Right ventricle myocardium superior (tissue), 1 donor: ENCODE results near the gene RBM44. TPM values are rescaled to one million over a fixed set of nuclear protein-coding genes. Genes with fewer than 3 reads are reported as not detected.
"Not testable (repeated sequence)": the region's sequence is repeated elsewhere in the genome, so short reads cannot be mapped to it uniquely, and the experiment has no call there.

ENCODE experiments used
- ATAC-seq: fragments of 200-7000 bp; cut with Tn5 transposase; one replicate; pipeline ENCODE4 v1.9.1; 2020; ENCODE audit warnings: mild to moderate bottlenecking; ENCODE audit not compliant: poor library complexity
- DNase-seq: peaks from one replicate; pipeline ENCODE4 v3.0.0-alpha.2; 2020
- intact Hi-C: fragments of 100-400 bp; cut with DNase I; formaldehyde crosslinking; loops from one replicate; pipeline ENCODE4 v1.11.2; 2022
- total RNA-seq: library from RNA; stranded (reverse); fragmentation: NEBNext Ultra II Directional; extraction: Animal tissue kit (Norgen Biotek cat#: 25700); gene quantifications from one replicate; pipeline ENCODE4 v1.2.1, GENCODE V29; 2021
- donor health status: DM: no; HTN: yes; CAD: no; lungs with severe emphysema.

RBM44 gene
- total RNA-seq, 1 donor from 2014 or later = 0.38 TPM

DNA sequence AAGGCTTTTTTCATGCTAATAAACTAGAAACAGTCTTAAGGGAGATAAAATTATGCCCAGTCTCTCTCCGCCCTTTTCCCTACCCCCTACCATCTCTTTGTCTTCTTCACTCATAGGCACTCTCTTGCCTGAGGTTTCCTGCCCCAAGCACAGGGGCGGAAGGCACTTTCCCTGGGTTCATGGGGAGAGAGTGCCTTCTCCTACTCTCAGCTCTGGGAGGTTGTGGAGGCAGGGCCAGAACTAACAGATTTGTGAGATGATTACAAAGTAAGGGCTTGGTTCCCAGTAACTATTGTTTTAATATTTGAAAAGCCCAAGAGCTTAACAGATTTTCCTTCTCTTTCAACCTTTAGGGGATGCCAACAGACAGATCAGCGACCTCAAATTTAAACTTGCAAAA is 26.1 kb upstream of the RBM44 start:
- ATAC-seq (no peak), DNase-seq (no peak)
- intact Hi-C loops = no loop called here

DNA sequence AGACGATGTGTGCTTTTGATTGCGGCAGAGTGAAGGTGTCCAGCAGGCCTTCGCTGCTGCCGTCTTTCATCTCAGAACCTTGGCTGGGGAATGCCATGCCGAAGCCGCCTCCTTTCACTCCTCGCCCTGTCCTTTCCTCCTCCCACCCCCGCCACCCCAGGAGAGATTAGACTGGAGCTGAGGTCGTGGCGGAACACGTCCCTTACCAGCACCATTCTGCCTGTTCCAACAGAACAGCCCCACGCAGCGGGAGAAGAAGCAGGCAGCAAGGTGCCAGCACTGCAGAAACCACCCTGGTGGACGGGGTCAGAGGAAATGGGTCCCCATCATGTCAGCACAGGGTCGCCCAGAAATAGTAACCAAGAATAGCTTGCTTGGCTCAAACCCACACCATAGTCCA is 24.8 kb upstream of the RBM44 start:
- ATAC-seq (peak; percentile 45), DNase-seq (no peak)
- intact Hi-C loops = no loop called here

DNA sequence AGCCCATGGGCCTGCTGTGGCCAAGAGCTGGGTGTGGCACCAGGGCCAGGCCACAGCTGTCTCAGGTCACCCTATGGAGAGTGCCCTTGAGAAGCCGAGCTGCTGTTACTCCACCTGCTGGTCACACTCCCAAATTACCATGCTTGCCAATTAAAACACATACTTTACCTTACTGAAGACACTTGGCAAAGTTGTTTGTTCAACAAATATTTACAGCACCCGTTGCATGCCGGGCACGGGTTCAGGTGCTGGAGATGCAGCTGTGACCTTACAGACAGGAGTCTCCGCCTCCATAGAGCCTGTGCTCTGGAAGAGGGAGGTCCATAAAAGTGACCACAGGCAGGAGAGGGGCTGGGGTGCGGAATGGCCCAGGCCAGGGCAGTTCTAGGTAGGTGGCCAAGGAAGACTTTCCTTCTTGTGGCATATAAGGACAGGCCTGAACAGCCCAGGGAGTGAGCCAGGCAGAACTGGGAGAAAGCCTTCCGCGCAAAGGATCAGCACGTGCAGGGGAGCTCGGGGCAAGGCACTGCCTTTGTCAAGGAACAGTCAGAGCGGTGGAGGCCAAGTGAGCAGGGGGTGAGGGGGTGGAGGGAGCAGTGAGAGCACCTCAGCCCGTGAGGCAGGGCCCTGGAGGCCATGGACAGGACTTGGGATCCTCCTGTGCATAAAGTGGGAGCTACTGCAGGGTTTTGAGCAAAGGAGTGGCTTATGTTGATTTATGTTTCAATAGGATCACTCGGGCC is 23.6 kb upstream of the RBM44 start:
- intact Hi-C loops = no loop called here
- ATAC-seq = peak; percentile 80
- DNase-seq = no peak

DNA sequence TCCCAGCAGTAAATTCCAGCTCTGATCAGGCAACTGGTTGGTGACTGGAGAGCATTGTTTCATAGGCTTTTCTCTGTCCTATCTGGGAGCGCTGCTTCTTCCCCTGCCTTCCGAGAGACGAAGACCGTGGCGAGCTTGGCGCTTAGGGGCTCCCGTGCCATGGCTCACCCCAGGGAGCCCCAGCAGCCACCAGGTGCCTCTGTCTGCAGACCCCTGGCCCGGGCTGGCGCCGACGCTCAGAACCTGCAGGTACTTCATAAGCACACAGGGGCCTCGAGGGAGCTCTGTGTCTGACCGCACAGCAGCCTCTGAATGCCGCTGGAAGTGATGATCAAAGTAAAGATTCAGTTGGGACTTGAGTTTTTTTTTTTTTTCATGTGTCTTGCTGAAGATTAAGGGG is 19.1 kb upstream of the RBM44 start:
- intact Hi-C loops = no loop called here
- ATAC-seq (no peak), DNase-seq (no peak)

DNA sequence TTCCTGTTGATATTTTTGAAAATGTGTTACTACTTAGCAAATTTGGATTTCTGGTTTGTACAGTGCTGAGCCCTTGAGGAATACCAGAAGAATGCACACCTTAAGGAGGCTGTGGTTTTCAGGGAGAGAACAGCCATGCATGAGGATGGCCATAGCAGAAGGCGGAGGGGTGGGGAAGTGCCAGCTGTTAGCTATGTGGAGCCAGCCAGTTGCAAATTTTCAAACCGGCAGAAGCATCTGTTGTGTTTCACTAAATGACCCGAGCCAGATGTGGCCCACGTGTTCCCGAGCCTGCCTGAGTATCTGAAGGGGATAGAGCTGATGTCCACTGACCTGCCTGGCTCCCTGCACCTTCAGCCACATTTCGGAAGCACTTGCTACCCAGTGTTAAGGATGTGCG is 16.4 kb upstream of the RBM44 start:
- DNase-seq = no peak
- no peak for ATAC-seq
- intact Hi-C loops = no loop called here

DNA sequence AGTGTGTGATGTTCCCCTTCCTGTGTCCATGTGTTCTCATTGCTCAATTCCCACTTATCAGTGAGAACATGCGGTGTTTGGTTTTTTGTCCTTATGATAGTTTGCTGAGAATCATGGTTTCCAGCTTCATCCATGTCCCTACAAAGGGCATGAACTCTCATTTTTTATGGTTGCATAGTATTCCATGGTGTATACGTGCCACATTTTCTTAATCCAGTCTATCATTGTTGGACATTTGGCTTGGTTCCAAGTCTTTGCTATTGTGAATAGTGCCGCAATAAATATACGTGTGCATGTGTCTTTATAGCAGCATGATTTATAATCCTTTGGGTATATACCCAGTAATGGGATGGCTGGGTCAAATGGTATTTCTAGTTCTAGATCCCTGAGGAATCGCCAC is 14.9 kb upstream of the RBM44 start:
- ATAC-seq, intact Hi-C loops, DNase-seq: not testable (repeated sequence)

DNA sequence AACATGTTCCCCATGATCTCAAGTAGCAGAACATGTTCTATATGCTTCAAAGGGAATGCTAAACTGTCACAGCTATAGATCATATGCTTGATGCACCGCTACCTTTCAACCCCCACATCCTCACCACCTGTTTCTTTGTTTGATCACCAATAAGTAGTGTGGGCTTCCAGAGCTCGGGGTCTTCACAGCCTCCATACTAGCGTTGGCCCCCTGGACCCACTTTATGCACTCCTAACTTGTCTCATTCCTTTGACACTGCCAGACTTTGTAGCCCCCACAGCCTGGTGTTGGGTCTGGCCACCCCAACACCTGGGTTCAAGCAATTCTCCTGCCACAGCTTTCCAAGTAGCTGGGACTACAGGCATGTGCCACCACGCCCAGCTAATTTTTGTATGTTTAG is 11.6 kb upstream of the RBM44 start:
- no peak for ATAC-seq
- intact Hi-C loops = no loop called here
- no peak for DNase-seq

DNA sequence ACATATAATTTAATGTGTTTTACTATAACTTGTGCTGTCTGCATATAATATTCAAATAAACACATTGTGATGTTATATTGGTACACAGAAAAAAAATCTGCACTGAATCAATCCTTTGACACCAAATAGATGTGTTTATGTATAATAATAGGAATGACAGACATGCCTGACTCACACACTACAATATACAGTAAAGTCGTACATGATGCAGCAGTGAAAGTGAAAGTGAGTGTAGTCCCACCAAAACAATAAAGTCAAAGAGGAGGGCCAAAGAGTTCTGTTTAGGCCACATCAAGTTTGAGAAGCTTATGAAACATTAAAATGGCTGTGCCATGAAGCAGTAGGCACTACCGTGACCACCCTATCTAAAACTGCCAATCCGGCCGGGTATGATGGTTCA is 8.2 kb upstream of the RBM44 start:
- DNase-seq (no peak), ATAC-seq (no peak)
- intact Hi-C loops = no loop called here

DNA sequence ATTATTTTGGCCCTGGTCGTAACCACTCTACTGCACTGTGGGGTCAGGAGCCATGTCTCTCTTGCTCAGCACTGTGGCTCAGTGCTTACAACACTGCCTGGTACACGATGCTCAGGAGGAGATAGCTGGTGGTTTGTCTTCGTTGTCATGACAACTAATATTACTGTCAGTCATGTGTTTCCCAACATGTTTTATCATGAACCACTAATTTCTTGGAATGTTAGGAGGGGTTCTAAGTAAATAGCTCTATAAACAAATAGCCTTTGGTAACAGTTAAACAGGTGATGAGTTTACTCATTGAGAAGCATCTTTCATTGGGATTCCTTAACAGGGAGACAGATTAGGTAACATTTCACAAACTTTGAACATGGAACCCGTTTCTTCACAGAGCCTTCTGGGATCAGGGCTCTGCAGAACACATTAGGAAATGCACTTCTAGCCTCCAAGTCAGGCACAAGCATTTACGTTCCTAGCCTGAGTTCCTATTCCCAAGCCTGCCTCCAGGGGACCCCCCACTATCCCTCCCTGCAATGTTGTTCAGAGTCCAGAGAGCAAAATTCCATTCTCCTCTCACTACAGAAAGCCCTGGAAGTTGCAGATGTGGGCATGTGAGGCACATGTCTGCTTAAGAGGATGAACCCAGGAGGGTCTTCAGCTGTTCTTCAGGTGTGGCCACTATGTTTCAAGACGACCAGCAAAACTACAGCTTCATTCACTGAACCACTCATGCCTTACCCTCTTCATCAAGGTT is 6.4 kb upstream of the RBM44 start:
- ATAC-seq (no peak), DNase-seq (no peak)
- intact Hi-C loops = no loop called here

DNA sequence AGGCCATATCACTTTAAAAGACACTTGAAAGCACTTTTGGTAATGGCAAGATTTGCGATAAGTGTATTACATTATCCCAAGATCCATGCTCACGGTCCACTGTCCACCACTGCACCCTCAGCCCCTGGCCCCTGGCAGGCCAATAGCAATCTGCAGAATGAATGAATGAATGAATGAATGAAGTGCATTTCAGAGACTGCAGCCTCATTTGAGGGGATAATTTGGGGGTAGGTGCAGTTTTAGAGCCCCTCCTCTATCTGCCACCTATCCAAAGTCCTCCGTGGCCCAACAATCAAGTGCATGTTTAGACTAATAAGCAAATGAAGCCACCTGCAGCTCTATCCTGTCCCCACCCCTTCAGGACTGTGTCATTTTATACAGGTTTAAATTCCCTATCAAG is 1.3 kb upstream of the RBM44 start:
- DNase-seq = no peak
- intact Hi-C loops = no loop called here
- no peak for ATAC-seq

DNA sequence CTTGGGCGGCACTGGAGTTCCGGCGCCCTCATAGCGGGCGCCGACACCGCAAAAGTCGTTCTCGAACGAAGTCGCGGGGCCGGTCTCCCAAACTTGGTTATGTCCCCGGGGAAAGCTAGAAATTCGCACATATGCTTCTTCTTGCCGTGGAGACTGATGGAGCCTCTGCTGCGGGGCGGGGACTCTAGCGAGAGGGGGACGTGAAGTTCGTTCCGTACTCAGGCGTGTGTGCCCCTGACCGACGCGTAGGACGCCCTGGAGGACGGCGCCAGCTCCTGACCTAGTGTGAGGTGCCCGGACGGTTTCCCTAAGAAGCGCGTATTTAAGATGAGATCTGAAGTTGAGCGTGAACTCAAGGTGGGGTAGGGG is 465 bp downstream of the RBM44 start:
- intact Hi-C loops = no loop called here
- no peak for DNase-seq
- ATAC-seq = no peak

DNA sequence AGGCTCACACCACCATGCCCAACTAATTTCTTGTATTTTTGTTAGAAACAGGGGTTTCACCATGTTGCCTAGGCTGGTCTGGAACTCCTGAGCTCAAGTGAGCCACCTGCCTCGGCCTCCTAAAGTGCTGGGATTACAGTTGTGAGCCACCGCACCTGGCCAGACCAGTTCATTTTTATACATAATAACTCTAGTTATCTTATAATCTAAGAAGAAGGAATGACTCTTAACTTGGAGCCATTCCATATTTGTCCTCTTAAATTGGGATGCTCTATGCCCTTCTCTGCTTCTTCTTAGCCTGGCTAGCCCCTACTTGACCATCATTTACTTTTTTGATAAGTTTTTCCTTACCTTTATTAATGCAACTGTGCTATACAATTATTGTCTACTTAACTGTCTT is 2.9 kb downstream of the RBM44 start:
- intact Hi-C loops = no loop called here
- ATAC-seq = no peak
- DNase-seq = no peak

DNA sequence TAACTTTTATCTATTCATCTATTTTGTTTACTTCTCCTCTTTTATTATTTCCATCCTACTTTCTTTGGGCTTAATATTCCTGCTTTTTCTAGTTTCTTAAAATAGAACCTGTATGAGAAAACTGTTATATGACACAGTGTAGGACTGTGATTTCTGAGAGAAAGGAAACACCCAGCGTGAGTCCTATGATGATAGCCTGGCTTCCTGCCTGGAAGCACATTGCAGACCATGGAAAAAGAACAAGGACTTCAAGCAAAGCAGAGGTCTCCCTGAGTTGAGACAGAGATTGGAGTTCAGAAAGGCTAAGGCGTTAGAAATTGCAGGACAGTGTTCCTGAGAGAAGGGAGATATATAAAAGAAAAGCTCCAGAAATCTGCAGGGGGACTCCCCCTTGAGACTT is 7.8 kb downstream of the RBM44 start:
- ATAC-seq (peak; percentile 55), DNase-seq (no peak)
- intact Hi-C loops = no loop called here

DNA sequence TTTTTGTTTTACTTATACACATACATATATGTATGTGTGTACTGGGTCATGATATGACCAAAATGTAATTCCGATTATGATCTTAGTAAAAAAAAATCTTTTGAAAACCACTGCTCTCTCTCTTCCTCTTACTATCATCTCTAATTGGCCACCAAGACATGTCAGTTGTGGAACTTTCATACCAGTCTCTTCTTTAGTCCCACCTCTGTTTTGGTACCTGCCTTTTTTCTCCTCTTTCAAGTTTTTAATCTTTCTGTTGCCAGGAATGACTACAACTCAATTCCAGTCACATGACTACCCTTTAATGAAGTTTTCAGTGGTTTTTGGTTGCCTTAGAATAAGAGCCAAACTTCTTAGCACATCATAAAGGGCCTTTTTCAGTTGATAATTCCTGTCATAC is 17.1 kb downstream of the RBM44 start:
- intact Hi-C loops = no loop called here
- DNase-seq (no peak), ATAC-seq (no peak)

DNA sequence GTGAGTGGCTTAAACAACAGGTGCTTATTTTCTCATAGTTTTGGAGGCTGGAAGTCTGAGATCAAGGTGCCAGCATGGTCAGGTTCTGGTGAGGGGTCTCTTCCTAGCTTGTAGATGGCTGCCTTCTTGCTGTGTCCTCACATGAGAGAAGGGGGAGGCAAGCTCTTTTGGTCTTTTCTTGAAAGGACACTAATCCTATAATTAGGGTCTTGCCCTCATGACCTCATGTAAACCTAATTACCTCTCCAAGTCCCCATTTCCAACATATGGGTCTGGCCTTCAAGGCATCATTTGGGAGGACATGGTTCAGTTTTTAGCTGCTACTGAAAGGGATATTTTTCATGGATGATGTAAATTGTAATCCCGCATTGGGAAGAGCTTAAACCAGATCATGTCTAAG is 18.0 kb downstream of the RBM44 start:
- DNase-seq (no peak), ATAC-seq (no peak)
- intact Hi-C loops = no loop called here

DNA sequence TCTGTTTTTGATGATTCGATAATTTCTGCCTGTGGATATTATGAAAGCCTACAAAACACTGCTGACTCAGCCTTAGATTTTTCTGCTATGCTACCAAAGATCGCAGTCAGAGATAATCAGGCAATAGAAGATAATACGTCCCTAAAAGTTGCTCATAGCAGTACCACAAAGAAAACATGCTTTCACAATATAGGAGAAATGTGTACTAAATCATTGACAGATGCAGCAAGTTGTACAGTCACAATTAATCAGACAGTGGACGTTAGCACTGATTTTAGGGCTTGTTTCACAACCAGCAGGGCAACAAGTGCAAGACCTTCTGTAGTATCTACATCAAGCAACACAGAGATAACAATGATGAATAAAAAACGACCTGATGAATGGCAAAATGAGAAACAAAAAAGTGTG is 19.5 kb downstream of the RBM44 start:
- ATAC-seq (no peak), DNase-seq (no peak)
- intact Hi-C loops = no loop called here

DNA sequence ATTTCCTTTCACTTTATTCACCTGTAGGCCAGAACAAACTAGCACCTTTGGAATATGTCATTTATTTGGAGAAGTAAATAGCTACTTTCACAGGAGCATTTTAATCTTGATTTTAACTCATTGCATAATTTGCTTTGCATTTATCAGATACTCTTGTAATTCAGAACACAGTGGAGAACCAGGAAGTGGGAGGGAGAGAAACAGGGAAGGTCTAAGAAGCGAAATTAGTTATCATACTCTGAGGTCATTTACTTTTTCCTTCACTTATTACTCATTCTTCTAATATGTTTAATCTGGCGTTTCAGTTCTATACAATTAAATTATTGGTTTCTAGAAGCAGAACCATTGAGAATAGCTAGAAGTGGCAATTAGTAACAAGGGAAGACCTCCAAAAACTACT is 20.7 kb downstream of the RBM44 start:
- no peak for DNase-seq
- intact Hi-C loops = no loop called here
- no peak for ATAC-seq

DNA sequence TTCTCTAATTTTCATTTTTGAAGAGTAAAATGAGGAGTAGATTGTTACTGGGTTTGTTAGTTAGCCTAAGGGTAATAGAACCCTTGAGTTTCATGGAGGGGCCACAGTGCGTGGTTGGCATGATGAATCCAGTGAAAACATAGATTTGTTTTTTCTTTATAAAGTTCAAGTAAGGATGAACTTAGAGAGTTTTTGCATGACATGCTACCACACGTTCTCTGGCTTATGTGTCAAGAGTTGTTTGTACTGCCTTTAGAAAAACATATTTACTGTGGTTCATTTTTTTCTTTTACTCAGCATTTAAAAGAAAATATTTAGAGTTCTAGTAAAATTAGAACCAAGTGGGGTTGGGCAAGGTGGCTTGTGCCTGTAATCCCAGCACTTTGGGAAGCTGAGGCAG is 21.8 kb downstream of the RBM44 start:
- intact Hi-C loops = no loop called here
- DNase-seq (no peak), ATAC-seq (no peak)

DNA sequence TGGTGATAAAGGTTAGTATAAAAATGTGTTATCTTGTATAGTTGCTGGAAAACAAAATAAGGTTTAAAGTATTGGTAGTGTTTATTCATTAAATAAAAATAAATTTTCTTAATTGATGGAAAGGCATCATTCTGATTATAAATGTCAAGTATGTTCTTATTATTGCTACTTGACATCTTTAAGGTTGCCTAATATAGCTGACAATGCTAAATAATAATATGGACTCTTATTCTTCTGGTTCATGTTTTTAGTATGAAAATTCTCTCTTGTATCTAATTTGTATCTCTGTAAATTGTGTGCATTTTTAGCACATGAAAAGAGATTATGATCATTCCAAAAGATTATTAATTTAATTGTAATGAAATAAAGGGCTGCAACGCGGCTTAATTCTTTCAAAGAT is 25.0 kb downstream of the RBM44 start:
- ATAC-seq = no peak
- intact Hi-C loops = no loop called here

DNA sequence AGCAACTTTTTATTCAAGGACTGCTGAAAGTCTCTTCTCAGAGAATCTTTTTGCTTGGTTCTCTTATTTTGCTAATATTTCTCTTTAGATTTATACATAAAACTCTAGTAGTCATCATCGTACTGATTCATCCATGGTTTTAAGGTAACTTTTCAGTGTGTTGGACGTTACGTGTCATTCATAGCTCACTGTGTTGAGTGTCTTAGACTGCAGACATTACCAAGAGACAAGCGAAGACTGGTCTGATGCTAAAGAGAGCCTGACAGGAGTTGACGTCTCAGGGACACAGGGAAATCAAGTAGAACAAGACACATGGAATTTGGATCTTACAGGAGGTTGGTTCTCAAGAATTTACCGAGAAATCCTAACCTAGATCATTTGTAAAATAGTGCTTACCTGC is 25.5 kb downstream of the RBM44 start:
- no peak for DNase-seq
- intact Hi-C loops = no loop called here
- no peak for ATAC-seq

More for the DNA sequence above, 25.0 kb downstream of the RBM44 start:
- DNase-seq = no peak
